ENCODE measurements around the gene CPSF3.

CPSF3 gene

DNA sequence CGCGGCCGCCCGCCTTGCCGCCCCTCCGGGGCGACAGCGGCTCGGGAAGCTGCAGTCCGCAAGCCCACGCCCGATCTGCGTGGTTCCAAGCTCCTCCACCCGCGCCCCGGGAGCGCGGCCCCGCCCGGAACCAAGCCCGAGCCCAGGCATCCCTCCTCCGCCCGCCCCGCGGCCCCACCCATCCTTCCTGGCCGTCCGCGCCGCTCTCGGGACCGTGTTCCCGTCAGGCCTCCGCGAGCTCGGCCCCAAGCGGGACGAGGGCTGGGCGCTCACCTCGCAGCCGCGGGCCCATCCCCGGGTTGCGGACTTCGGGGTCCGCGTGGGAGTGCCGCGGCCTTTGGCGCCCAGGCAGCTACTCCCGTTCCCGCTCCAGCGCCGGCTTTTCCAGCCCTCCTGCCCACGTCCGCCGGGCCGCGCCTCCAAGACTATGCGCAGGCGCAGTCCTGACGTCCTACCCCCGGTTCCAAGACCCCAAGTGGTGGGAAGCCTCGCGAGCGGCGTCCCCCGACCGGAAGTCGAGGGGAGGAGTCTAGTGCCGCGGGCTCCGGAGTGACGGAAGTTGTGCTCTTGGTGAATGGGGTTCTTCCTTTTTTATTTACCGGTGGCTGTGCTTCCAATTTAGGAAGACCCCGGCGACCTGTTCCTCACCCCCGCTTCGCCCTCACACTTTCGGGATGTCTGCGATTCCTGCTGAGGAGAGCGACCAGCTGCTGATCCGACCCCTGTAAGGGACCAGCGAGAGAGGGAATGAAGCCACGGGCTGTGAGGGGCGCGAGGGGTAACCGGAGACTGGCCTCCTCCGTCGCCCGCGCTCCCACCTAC is at the start of gene CPSF3, which contains the start of gene ITGB1BP1:
TSS of gene CPSF3 (plus strand) at position 555 of the 822 bp plus-strand sequence. CDS start at position 675, 120 bp downstream.
TSS of gene ITGB1BP1 (minus strand) at position 429 of the 822 bp plus-strand sequence. CDS start 4,831 bp downstream, outside the sequence.
- DNase-seq = peak; percentile 81

GRCh38 chr2:9374071-9374730 is 49.3 kb upstream of the CPSF3 start:
- DNase-seq = no peak

- no peak for DNase-seq
These were observed 47.5 kb upstream of the CPSF3 start for GRCh38 chr2:9375857-9376428.

DNA sequence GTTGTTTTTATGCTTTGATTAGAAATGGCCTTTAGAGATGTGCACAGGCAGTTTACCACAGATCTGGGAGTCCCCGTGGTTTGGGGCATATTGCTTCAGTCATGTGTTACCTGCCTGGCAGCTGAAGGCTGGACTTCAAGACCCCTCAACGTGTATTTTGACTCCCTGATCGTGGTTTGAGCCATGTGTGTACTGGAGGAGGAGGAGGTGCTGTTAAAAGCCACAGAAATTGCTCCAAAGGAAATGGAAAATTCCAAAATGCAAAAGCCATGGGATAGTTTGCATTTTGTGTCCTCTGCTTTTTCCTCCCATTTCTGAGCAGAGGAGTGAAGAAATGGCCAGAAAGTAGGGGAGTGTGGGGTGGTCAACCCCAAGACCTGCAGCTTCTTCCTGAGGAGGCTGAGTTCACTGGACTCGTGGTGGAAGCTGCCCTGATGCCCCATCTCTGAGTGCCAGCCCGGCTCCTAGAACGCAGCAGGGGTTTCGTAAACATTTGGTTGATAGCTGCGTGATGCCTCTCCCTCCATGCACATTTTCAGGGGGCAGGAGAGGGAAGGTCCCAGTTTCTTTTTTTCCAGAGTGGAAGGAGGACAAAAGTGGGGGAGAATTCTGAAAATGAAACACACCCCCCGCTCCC is 45.9 kb upstream of the CPSF3 start:
- no peak for DNase-seq

- peak; percentile 14 for DNase-seq
These were observed 44.7 kb upstream of the CPSF3 start for GRCh38 chr2:9378433-9379390.

GRCh38 chr2:9379391-9379755 is 44.1 kb upstream of the CPSF3 start:
- no peak for DNase-seq

GRCh38 chr2:9380702-9381628 is 42.5 kb upstream of the CPSF3 start:
- DNase-seq = no peak

GRCh38 chr2:9382604-9383235 is 40.7 kb upstream of the CPSF3 start:
- DNase-seq = no peak

DNA sequence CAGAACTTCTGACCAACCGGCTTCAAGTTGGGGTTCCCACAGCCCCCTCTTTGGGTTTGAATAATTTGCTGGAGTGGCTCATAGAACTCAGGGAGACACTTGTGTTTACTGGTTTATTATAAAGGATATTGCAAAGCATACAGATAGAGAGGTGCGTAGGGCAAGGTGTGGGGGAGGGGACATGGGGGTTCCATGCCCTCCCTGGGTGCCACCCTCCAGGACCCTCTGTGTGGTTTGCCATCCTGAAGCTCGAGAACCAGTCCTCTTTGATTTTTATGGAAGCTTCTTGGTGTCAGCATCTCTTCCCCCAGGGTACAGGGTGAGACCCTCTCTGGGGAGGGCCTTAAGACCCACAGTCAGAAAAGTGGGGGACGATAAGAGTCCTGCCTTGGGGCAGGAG is 38.9 kb upstream of the CPSF3 start:
- DNase-seq = no peak

DNA sequence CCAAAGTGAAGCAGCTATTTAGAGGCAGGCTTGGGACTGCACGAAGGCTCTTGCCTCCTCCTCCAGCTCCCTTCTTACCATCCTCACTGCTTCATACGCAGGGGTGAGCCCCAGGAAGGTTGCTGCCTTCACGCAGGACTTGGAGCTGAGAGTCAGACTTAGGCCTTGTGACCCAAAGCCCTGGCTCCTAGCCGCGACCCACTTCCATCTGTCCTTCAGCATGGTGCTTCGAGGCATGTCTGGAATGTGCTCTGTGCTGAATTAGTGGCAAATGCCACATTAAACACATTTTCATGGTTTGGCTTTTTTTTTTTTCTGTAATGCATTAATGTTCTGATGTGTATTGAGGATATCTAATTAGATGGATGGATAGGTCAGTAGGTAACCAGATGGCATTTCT is 37.6 kb upstream of the CPSF3 start:
- DNase-seq = no peak

- DNase-seq = no peak
These were observed 35.2 kb upstream of the CPSF3 start for GRCh38 chr2:9388199-9388681.

GRCh38 chr2:9388950-9389911 is 34.2 kb upstream of the CPSF3 start:
- DNase-seq = no peak

DNA sequence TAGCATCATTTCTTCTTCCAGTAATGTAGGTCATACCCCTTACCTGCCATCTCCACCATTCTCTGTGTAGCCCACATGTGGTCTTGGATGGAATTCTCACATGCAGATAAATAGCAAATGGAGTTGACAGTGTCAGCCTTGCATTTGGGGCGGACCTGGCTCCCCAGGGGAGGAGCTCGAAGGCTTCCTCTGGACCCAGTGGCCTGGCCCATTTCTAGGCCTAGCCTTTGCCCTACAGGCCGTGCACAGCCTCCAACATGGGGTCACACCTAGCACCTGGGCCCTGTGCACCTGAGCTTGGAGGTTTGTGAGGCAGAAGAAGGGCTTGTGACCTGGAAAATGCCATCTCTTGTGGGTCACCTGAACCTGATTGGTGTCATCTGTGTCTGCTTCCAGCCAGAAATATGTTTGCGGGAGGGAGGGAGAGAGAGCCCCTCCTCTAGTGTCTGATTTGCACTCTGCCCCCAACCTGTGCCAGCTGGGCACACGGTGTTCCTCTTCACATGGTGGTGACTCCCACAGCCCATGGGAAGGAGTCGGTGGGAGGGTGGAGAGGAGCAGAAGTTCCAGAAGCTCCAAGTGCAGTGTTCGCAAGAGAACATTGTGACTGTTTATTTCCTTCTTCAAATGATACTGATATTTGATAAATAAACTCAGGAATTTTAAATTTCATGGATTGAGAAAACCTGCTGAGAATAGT is 33.2 kb upstream of the CPSF3 start:
- DNase-seq = no peak

DNA sequence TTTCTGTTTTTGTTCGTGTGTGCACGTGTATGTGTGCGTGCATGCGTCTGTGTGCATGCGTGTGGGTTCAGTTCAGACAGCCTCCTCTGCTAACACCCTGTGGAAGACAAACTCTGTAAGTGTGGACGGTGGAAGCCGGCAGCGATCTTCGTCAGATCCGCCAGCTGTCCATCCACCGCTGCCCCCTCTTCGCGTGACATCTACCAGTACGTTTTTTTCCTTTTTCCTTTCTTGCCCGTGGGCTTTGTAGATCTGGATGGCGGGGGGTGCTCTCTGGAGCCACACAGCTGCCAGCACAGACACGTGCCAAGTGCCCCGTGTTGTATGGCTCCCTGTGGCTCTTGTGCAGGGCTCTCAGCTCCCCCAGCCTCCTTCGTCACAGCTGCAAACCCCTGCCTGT is 32.5 kb upstream of the CPSF3 start:
- no peak for DNase-seq

GRCh38 chr2:9391961-9392720 is 31.3 kb upstream of the CPSF3 start:
- no peak for DNase-seq

DNA sequence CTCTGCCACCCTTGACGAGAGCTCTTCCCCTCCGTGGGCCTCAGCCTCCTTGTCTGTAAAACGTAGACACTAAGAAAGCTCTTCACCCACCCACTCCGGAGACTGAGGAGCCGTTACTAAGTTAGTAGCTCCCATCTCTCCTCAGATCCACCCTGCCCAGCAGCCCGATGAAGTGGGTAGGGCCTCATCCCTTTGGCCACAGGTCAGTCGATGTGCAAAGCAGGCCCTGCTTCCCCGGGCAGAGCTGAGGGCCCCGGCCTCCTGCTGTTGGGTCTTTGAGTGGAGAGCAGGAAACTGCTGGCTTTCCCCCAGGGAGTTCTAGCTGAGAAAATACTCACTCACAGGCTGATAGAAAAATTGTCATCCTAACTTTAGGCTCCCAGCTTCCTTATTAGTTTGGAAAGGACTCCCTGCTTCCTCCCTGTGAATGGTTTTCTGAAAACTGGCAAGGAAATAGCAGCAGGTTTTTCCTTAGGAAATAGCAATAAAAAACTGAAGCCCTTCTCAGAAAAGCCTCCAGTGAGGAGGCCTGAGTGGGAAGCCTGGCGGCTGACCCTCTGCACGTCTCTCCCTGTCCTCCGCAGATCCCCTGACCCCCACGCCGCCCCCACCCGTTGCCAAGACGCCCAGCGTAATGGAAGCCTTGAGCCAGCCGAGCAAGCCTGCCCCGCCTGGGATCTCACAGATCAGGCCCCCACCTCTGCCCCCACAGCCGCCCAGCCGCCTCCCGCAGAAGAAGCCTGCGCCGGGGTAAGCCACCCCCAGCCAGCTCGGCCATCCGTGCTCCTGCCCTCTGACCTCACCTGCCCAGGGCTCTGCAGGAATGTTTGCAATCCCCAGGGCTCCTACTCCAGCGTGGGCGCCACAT is 30.3 kb upstream of the CPSF3 start:
- no peak for DNase-seq

GRCh38 chr2:9394816-9395215 is 28.6 kb upstream of the CPSF3 start:
- no peak for DNase-seq
